Activated CD8-positive, alpha-beta memory T cell treated with anti-CD3 and anti-CD28 coated beads, Interleukin-2, amount 50 U/mL, for 4 hours (primary cell): ENCODE measurements around the gene BPIFB6.

Experiments
- DNase-seq: peaks from one replicate; pipeline ENCODE4 v3.0.0-alpha.2; 2020

Gene BPIFB6

DNA sequence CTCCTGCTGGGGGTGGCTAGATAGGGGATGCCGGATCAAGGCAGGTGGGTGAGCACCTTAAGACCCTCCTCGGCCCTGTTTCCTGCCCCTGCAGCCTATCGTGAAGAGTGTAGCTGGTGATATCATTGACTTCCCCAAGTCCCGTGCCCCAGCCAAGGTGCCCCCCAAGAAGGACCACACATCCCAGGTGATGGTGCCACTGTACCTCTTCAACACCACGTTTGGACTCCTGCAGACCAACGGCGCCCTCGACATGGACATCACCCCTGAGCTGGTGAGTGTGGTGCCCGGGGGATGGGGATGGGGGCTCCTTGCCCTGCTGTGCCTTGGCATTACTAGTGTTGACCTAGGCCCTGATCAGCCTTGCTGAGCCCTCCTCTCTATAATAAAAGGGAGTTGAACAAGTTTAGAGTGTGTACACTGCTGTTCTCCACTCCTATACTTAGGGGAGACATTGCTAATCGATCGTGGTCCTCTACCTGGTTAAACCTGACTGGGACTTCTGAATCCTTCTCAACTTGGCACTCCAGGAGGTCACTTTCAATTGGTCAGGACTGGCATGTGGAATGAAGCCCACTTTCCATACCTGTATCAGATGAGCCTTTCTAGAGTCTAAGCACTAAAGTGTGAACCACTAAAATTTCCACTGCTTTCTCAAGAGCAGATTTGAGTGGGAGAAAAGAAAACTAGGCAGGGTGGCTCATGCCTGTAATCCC lies 33.3 kb downstream of the BPIFB6 start:
- DNase-seq: no peak

DNA sequence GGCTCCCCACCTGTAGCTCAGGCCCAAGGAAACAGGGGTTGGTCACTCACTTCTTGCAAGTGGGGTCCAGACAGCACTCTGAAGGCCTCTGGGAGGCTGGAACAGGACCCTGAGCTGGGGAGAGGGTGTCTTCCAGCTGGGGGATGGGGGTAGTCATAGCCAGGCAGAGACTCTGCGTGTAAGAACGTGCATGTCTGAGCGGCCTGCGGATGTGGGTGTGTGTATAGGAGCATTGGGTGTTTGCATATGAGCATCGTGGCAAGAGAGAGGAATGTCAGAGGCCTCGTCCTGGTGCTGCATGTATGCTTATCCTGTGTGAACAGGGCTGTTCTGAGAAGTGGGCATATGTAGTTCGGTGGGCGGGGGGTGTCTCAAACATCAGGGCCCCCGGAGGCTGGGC lies 34.3 kb downstream of the BPIFB6 start:
- DNase-seq: no peak

DNA sequence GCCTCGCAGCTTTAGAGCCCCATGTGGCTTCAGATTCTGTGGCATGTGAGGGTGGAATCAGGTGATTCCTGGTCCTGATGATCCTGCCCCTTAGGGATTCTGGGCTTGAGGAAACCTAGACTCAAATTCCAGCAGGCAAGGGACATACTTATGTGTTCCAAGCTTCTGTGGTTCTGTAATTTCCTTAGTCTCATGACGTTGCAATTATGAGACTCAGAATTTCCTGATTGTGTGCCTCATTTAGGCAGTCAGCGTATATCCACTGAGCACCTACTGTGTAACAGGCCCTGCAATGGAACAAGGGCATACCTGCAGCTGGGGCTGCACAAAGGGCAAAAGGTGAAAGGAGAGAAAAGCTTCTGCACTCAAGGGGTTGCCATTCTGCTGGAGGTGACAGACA lies 36.4 kb downstream of the BPIFB6 start:
- DNase-seq: no peak

- DNase-seq: no peak
These were observed 36.9 kb downstream of the BPIFB6 start for GRCh38 chr20:33068251-33068939.

DNA sequence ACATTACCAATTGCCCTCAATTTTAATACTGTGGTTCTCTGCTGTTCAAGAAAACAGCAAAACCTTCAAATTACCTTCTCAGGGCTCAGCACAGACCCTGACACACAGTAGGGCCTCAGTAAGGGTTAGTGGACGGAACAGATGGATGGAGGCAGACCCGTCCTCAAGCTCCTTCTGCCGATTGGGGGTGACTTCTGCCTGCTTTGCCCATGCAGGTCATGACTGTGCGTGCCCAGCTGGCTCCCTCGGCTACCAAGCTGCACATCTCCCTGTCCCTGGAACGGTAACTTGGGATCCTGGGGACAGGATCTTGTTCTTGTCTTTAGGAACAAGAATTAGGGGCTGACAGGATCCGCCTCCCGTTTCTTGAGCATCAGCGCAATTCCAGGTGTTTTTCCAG lies 38.2 kb downstream of the BPIFB6 start:
- no peak for DNase-seq

- DNase-seq: no peak
These were observed 38.9 kb downstream of the BPIFB6 start for GRCh38 chr20:33070111-33071053.

DNA sequence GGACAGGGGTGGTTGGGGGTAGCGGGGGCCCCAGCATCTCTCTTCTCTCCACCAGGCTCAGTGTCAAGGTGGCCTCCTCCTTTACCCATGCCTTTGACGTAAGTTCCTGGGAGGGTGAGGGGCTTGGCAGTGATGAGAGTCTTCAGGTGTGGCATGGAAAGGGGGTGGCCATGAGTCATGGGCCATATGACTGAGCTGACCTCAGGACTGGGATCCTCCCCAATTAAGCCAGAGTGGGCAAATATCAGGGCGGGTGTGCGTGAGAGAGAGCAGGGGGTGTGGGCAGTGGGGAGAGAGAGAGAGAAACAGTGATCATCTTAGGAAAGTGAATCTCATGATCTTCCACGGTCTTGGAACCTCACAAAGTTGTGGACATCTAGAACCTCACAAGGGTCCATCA lies 39.8 kb downstream of the BPIFB6 start:
- DNase-seq: no peak

DNA sequence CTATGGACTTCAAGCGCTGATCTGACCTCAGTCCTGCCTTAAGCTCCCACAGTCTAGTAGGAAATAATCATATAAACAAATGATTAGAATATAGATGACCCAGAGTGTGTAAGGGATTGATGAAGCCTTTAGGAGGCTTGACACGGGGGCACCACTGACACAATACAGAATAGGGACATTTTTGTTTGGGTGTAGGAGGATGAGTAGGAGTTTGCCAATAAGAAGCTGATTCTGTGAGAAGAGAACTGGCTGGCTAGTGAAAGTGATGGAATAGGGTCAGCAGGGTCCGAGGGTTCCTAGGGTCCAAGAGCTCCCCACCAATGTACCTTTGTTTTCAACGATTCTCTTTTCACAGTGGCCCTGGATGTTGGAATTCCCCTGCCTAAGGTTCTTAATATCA lies 40.9 kb downstream of the BPIFB6 start:
- no peak for DNase-seq

DNA sequence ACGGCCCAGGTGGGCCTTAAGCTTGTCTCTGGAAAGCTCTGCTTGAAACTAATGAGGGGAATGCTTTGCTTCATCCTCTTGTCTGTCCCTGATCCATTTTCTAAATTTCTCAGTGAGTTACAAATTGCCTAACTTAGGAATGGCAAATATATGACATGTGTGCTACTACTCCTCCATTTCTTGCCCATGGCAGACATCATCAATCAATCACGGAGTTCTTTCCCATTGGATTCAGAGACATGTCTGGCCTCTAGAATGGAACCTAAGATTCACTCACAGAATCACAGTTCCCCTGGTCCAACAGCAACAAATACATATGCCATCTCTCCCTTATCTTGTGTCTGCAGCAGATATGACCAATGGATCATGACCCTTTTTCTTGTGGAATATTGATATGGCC lies 41.4 kb downstream of the BPIFB6 start:
- no peak for DNase-seq

DNA sequence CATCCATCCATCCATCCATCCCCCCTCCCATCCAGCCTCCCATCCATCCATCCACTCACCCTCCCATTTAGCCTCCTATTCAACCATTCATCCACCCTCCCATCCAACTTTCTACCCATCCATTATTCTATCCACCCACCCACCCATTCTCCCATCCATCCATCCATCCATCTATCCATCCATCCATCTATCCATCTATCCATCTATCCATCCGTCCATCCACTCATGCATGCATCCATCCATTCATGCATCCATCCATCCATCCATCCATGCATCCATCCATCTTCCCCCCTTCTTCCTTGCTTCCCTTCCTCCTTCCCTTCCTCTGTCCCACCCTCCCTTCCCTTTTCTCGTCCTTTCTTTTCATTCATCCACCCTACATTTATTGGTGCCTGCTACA lies 43.2 kb downstream of the BPIFB6 start:
- no peak for DNase-seq

GRCh38 chr20:33075281-33075680 lies 43.8 kb downstream of the BPIFB6 start:
- no peak for DNase-seq

DNA sequence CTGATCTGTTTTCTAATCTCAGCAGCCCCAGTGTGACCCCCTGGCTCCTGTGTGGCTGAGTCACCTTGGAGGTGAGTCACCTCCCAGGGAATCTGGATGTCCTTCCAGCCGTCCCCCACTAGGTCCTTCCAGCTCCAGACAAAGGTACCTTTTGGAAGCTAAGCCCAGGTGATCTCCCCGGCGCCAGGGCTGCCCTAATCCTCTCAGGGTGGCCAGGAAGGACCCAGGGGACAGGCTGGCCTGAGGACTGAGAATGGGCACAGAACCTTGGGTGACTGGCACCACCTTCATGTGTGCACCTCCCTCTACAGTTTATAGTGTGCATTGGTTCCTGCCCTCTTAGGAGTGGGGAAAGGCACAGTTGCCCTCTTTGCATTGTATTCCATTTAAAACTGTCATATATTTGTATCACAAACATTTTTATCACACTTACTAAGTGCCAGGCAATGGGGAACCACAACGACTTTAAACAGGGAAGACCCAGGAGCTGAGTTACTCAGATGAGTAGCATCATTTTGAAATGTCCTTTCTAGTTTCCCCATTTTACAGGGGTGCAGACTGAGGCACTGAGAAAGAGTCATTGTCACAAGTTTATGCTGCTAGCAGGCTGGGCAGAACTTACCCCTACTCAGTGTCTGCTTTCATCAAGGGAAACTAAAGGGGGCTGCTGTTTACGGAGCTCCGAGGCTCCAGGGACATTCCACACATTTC lies 45.4 kb downstream of the BPIFB6 start:
- no peak for DNase-seq

DNA sequence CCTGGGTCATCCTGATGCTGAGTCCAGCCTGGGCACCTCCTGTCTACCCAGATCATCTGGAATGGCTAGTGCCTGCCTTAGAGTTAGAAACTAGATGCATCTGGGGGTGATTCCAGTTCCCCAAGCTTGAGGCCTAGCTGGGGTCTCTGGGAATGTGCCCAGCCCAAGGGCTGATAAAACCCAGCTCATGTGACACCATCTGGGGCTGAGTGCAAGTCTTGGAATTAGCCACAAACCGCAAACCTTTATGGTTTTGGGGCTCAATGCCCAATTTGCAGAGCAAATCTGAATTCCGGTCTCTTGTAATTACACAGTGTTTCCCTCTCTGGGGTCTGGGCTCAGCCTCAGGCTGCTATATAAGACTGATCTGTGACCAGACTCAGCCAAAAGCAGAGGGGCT lies 47.8 kb downstream of the BPIFB6 start, which contains the start of gene BPIFB4:
BPIFB4 (plus strand) TSS at position 385 of the 400 bp plus-strand sequence. CDS start 1,884 bp downstream, outside the sequence.
- no peak for DNase-seq

DNA sequence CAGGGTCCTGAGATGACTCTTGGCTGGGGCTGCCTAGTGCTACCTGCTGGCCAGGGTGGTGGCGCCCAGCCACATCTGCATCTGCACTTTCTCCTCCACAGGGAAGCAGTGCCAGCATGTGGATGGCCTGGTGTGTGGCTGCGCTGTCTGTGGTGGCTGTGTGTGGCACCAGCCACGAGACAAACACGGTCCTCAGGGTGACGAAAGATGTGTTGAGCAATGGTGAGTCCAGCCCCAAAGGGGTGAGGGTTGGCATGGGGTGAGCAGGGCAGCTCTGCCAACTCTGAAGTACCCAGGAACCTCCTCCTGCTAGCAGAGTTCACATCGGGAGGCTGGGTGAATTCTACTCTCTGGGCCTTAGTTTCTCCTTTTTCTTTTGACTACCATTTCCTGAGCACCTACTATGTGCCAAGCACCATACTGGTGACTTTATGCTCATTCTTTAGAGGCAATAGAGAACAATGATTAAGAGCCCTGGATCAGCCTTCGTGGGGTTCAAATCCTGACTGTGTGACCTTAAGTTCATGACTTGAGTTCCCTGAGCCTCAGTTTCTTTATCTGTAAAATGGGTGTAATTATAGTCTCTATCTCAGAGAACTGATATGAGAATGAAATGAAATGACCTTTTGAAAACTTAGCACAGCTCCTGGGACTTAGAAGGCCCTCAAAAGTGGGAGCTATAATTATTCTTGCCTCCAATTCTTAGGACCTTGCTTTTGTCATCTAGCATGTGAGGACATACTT lies 50.1 kb downstream of the BPIFB6 start:
- DNase-seq: no peak

DNA sequence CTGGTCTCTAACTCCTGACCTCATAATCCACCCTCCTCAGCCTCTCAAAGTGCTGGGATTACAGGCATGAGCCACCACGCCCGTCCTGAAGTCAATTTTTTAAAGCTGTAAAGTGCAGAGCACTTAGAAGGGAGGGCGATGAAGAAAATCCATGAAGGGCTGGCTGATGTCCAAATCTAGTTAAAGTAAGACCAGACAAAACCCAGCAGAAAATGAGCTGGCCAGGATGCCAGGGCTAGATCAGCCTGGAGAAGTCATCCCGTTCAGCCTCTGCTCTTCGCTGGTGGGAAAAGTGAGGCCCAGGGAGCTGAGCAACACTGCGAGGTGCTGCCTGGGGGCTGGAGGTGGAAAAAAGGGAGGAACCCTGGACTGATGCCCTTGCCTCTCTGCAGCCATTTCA lies 51.1 kb downstream of the BPIFB6 start:
- no peak for DNase-seq

GRCh38 chr20:33083544-33084340 lies 52.3 kb downstream of the BPIFB6 start:
- no peak for DNase-seq

- DNase-seq: no peak
These were observed 53.3 kb downstream of the BPIFB6 start for GRCh38 chr20:33084722-33085121.

DNA sequence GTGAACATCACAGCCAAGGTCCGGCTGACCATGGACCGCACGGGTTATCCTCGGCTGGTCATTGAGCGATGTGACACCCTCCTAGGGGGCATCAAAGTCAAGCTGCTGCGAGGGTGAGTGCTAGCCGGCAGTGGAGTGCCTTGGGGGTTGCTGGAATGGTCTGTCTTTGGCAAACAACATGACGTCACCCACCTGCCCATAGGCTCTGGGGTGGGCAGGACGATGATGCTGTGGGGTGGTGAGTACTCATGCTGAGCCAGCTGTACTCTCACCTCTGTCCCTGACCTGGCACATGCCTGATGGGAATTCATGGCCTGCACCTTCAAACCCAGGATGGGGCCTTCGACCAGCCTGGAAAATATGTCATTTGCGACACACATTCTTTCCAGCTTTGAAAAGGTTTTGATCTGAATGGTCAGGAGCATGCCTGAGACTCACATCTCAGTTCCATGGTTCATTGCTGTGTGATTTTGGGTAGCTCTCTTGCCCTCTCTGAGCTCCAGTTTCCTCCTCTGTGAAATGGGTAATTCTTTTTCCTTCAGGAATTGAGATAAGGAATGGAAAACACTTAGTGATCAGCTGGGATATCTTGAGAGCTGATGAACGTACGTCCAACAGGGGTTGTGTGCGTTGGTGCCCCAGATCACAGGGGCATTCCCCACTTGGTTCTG lies 54.7 kb downstream of the BPIFB6 start:
- no peak for DNase-seq

DNA sequence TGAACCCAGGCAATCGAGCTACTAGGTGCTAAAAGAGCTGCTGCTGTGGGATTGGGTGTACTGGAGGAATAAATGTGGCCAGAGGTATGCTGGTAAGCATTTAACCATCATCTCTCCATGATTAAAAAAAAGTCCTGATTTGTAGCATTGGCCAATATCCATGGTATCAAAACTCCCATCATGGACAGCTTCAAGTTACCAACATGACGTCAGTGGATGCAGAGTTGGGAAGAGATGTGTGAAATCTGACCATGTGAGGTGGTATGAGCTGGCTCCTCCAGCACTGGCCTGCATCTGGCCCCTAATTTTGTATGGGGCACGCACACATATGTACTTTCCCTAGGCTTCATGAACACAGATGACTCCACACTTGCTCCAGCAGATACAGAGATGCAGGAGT lies 59.7 kb downstream of the BPIFB6 start:
- no peak for DNase-seq

DNA sequence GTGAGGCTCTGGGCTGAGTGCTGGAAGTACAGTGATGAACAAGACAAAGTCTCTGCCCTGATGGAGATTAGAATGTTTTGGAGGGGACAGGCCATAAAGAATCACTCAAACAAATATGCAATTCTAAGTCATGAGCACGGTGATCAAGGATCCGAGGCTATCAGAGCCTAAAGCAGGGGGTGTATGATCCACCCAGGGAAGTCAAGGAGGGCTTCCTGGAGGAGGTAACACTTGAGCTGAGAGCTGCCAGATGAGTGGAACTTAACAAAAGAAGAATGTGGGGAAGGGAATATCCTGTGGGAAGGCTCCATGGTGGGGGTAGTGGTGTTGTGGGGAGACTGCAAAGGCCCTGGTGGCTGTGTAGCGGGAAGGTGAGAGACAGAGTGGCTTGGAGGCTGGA lies 60.2 kb downstream of the BPIFB6 start:
- no peak for DNase-seq

GRCh38 chr20:33092361-33092760 lies 60.9 kb downstream of the BPIFB6 start:
- DNase-seq: no peak
